Epithelial cell of proximal tubule (primary cell): ENCODE results near the gene EIPR1. TPM values are rescaled to one million over a fixed set of nuclear protein-coding genes. Genes with fewer than 3 reads are reported as not detected.

Source experiments
- DNase-seq: peaks from one replicate; pipeline ENCODE4 v3.0.0-alpha.2; 2011; ENCODE audit warnings: low read depth
- H3K4me3 ChIP-seq: 2 replicates; pipeline ENCODE4 v1.5.1; 2011; ENCODE audit warnings: low read depth, mild to moderate bottlenecking, low read length
- total RNA-seq: library from RNA; depleted of rRNA; stranded (reverse); fragments of >200 nt; gene quantifications from 2 replicates; pipeline ENCODE4 v1.2.3, GENCODE V29; 2015
- TF ChIP-seq, protein P1 (sequence below): conservative IDR thresholded peaks from 2 replicates; pipeline ENCODE4 v1.5.1; 2012; ENCODE audit warnings: low read depth, mild to moderate bottlenecking, low read length

EIPR1 gene
- total RNA-seq, 1 donor from 2014 or later, result 43.9 TPM

DNA sequence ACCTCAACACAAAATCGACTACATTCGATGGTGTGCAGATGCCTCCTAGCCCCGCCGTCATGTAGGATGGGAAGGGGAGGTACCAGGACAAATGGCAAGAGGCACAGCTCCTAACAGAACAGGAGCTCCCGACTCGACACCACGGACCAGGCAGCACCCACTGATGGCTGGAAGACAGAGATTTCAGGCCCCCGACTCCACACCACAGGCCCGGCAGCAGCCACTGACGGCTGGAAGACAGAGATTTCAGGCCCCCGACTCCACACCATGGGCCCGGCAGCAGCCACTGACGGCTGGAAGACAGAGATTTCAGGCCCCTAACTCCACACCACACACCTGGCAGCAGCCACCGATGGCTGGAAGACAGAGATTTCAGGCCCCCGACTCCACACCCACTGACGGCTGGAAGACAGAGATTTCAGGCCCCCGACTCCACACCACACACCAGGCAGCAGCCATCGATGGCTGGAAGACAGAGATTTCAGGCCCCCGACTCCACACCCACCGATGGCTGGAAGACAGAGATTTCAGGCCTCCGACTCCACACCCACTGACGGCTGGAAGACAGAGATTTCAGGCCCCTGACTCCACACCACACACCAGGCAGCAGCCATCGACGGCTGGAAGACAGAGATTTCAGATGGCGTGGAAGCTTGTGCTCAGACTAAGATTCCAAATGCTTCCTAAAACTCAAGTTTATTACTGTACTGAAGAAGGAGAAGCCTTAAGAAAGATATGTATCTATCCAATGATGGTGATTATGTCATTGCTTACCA lies 135.5 kb downstream of the EIPR1 start:
- no peak for DNase-seq
- no peak overlapping the region for H3K4me3 ChIP-seq
- TF ChIP-seq, protein P1, sequence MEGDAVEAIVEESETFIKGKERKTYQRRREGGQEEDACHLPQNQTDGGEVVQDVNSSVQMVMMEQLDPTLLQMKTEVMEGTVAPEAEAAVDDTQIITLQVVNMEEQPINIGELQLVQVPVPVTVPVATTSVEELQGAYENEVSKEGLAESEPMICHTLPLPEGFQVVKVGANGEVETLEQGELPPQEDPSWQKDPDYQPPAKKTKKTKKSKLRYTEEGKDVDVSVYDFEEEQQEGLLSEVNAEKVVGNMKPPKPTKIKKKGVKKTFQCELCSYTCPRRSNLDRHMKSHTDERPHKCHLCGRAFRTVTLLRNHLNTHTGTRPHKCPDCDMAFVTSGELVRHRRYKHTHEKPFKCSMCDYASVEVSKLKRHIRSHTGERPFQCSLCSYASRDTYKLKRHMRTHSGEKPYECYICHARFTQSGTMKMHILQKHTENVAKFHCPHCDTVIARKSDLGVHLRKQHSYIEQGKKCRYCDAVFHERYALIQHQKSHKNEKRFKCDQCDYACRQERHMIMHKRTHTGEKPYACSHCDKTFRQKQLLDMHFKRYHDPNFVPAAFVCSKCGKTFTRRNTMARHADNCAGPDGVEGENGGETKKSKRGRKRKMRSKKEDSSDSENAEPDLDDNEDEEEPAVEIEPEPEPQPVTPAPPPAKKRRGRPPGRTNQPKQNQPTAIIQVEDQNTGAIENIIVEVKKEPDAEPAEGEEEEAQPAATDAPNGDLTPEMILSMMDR, result no peak

DNA sequence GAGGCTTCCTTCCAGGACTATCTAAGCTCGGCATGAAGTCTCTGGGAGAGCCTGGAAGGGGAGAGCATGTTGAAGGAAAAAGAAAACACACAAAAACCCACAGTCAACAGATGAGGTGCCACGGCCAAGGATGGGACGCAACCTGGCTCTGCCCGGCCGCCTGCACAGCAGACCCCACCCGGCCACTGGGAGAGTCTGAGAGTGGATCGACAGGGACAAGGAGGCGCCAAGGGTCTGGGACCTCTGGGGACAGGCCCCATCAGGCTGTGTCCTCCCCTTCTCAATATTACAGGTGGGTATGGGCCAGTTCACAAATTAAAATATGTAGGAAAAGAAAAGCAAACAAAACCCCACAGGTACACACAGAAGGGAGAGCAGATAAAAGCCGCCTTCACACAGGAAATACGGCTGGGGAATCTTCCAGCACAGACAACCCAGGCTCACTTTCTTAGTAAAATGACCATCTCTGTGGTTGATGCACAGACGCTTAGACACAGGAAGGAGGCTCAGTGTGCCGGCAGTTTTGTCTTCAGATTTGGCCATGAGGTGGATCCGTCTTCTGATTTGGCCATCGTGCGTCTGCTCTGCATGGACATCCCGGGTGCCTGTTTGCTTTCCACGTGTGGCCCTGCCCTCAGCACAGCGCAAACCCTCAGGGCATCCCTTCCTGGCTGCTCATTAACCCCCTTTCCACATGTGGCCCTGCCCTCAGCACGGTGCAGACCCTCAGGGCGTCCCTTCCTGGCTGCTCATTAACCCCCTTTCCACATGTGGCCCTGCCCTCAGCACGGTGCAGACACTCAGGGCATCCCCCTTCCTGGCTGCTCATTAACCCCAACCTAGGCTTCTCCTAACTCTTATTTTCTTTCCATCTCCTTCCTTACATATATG lies 138.4 kb downstream of the EIPR1 start:
- no peak for DNase-seq
- TF ChIP-seq, protein P1, result no peak
- H3K4me3 ChIP-seq, result no peak overlapping the region

DNA sequence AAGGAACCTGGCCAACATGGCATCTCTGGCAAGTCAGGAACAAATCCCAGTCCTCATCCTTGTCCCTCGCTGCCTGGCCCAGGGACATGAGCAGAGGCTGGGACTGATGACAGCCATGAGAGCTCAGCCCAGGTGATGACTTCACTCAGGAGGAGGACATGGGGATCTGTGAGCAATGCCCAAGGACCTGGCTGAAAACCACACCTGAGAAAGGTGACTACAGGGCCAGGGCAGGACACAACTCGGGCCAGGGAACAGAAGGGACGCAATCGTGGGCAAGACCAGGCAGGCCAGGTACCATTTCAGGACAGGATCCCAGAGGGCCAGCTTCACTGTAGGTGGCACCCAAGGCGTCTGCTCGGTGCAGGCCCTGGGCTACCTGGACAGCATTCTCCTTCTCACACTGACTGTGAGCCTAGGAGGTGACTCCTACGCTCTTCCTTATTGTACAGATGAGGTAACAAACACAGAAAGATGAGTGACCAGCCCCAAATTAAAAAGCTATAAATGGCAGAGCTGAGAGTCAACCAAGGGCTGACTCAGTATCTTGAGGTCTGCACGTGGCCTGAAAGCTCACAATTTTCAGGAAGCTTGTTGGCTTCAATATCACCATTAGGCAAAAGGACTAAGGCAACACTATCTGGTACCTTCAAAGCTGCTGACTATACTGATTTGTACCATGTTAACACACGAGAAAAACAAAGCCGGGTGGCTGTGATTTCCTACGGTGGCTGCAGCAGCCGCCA lies 141.1 kb downstream of the EIPR1 start:
- TF ChIP-seq, protein P1, result no peak
- H3K4me3 ChIP-seq, result no peak overlapping the region
- DNase-seq, result no peak

DNA sequence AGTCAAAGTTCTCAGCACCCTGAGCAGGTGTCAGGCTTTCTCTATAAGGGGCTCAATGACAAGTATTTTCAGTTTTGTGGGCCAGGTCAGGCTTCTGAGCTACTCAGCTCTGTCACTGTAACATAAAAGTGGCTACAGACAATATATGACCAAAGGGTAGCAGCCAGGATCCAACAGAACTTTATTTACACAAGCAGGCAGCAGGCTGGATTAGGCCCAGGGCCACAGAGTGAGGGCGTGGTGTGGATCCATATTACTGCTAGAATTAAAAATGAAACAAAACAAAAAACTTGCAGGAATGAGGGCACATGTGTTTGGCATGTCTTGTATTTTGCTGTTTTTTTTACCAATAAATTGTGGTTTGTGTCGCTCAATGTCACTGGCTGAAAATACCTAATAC lies 143.7 kb downstream of the EIPR1 start:
- no peak overlapping the region for H3K4me3 ChIP-seq
- TF ChIP-seq, protein P1, result no peak
- DNase-seq, result no peak

DNA sequence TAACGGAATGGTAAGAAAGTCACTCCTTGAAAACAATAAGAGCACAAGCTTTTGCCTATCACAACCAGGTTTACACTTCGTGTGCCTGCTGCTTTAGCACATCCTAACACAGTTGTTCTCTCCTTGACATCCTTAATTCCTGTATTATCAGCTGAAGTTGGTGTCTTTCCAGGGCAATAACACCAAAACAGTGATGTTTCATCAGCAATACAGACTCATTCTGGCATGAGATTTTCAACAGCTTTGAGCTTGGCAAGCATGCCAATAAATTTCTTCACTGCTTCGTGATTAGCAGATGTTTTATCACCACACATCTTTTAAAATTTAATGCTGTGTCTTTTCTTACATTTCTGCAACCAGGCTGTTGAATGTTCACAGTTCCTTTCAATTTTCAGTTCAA lies 148.4 kb downstream of the EIPR1 start:
- TF ChIP-seq, protein P1, result no peak
- no peak for DNase-seq
- H3K4me3 ChIP-seq, result no peak overlapping the region

DNA sequence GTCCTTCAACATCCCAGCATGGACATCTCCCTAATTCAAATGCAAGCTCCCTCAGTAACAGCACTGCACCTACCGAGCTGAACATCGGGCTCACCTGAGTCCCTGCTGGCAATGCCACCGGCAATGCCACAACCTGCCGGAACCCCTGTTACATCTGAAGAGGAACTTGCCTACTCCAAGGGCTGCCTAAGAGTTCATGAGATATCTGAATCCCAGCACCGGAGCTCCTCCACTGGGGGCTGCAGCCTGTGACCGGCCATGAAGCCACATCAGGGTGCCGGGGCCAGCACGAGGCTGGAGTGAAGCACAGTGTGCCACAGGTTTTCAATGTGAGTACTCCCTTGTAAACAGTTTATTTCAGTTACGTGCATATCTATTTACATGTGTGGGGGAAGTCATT lies 152.9 kb downstream of the EIPR1 start:
- TF ChIP-seq, protein P1, result no peak
- H3K4me3 ChIP-seq, result no peak overlapping the region
- no peak for DNase-seq
